Measurements from ENCODE around the gene TBPL1. TPM values are rescaled to one million over a fixed set of nuclear protein-coding genes. Genes with fewer than 3 reads are reported as not detected.

TBPL1 gene
- total RNA-seq, 3 donors from 2014 or later: 10.2 to 16.4 (median 15.4) TPM

DNA sequence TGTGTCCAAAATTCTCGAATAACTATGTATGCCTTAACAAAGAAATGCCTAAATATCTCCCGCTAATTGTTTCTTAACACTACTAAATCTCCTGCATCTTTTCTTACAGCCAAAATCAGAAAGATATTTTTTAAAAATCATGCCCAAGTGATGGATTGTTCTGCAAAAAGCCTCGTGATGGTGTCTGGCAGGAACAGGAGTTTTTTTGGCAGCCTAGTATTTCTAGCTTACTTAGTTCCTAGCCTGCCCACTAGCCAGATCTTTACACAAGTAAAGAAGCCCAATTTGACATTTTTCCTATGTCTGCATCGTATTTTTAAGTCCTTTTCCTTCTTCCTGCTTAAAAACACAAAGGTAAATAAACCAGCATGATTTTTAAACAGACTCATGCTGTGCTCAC lies 67.9 kb downstream of the TBPL1 start:
- TF ChIP-seq, protein P1, sequence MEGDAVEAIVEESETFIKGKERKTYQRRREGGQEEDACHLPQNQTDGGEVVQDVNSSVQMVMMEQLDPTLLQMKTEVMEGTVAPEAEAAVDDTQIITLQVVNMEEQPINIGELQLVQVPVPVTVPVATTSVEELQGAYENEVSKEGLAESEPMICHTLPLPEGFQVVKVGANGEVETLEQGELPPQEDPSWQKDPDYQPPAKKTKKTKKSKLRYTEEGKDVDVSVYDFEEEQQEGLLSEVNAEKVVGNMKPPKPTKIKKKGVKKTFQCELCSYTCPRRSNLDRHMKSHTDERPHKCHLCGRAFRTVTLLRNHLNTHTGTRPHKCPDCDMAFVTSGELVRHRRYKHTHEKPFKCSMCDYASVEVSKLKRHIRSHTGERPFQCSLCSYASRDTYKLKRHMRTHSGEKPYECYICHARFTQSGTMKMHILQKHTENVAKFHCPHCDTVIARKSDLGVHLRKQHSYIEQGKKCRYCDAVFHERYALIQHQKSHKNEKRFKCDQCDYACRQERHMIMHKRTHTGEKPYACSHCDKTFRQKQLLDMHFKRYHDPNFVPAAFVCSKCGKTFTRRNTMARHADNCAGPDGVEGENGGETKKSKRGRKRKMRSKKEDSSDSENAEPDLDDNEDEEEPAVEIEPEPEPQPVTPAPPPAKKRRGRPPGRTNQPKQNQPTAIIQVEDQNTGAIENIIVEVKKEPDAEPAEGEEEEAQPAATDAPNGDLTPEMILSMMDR (IDR thresholded peaks at IDR 0.05): no peak
- TF ChIP-seq POLR2AphosphoS5 (IDR thresholded peaks at IDR 0.05) (no peak), POLR2A (IDR thresholded peaks at IDR 0.05) (no peak)
- H3K4me1 ChIP-seq: no peaks in the 10 kb centered on the region
- no peaks in the 10 kb centered on the region for H3K9me3 ChIP-seq
- DNase-seq (ENCODE audit: low spot score in 2 of 2): no peak
- no peaks in the 10 kb centered on the region for H3K27me3 ChIP-seq
- intact Hi-C loops (cut with DNase I; ENCODE audit: low total_unique reads): no loop called here
- no peaks in the 10 kb centered on the region for H3K36me3 ChIP-seq
- H3K27ac ChIP-seq: no peak overlapping the region
- H3K4me3 ChIP-seq: no peak overlapping the region

- DNase-seq (ENCODE audit: low spot score in 2 of 2): no peak
- H3K27ac ChIP-seq: no peak overlapping the region
- intact Hi-C loops (cut with DNase I; ENCODE audit: low total_unique reads): no loop called here
- H3K36me3 ChIP-seq: no peaks in the 10 kb centered on the region
- no peak overlapping the region for H3K4me3 ChIP-seq
- H3K9me3 ChIP-seq: no peaks in the 10 kb centered on the region
- TF ChIP-seq POLR2A (IDR thresholded peaks at IDR 0.05) (no peak), POLR2AphosphoS5 (IDR thresholded peaks at IDR 0.05) (no peak)
- TF ChIP-seq, protein P1 (IDR thresholded peaks at IDR 0.05): no peak
- no peaks in the 10 kb centered on the region for H3K4me1 ChIP-seq
- H3K27me3 ChIP-seq: no peaks in the 10 kb centered on the region
These were observed 68.5 kb downstream of the TBPL1 start for GRCh38 chr6:134021396-134022122.

DNA sequence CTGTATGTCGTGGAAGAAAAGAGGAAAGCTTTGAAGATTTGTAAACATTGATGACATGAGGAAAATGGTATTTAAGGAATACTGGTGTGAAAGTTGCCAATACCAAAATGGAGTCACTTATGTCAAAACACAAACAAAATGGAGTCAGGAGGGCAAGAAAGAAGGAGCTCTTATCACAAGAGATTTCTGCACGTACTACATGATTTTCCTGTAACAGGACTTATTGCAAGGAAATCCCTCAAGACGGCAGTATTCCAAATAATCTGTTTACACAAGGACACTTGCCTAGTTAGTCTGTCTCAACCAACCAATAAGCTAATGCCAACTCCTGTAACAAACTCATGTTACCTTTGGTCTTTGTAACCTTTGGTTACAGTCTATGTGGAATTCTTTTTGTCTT lies 69.6 kb downstream of the TBPL1 start:
- intact Hi-C loops (cut with DNase I; ENCODE audit: low total_unique reads): no loop called here
- Histone ChIP-seq H3K27ac (no peak overlapping the region), H3K36me3 (no peaks in the 10 kb centered on the region), H3K27me3 (no peaks in the 10 kb centered on the region), H3K9me3 (no peaks in the 10 kb centered on the region), H3K4me3 (no peak overlapping the region), H3K4me1 (no peaks in the 10 kb centered on the region)
- DNase-seq (ENCODE audit: low spot score in 2 of 2): no peak
- TF ChIP-seq POLR2AphosphoS5 (IDR thresholded peaks at IDR 0.05) (no peak), POLR2A (IDR thresholded peaks at IDR 0.05) (no peak)
- TF ChIP-seq, protein P1 (IDR thresholded peaks at IDR 0.05): no peak

GRCh38 chr6:134026597-134026996 lies 73.6 kb downstream of the TBPL1 start:
- no peaks in the 10 kb centered on the region for H3K36me3 ChIP-seq
- H3K9me3 ChIP-seq: no peaks in the 10 kb centered on the region
- TF ChIP-seq, protein P1 (IDR thresholded peaks at IDR 0.05): no peak
- no peak for TF ChIP-seq POLR2A (IDR thresholded peaks at IDR 0.05)
- TF ChIP-seq POLR2AphosphoS5 (IDR thresholded peaks at IDR 0.05): no peak
- H3K27me3 ChIP-seq: no peaks in the 10 kb centered on the region
- H3K4me3 ChIP-seq: no peak overlapping the region
- H3K27ac ChIP-seq: no peak overlapping the region
- H3K4me1 ChIP-seq: no peaks in the 10 kb centered on the region
- no peak for DNase-seq (ENCODE audit: low spot score in 2 of 2)
- intact Hi-C loops (cut with DNase I; ENCODE audit: low total_unique reads): no loop called here

- no peaks in the 10 kb centered on the region for H3K36me3 ChIP-seq
- TF ChIP-seq POLR2A (IDR thresholded peaks at IDR 0.05): no peak
- no peak for TF ChIP-seq POLR2AphosphoS5 (IDR thresholded peaks at IDR 0.05)
- TF ChIP-seq, protein P1 (IDR thresholded peaks at IDR 0.05): no peak
- no peak overlapping the region for H3K27ac ChIP-seq
- H3K9me3 ChIP-seq: no peaks in the 10 kb centered on the region
- no peak overlapping the region for H3K4me3 ChIP-seq
- intact Hi-C loops (cut with DNase I; ENCODE audit: low total_unique reads): no loop called here
- no peaks in the 10 kb centered on the region for H3K4me1 ChIP-seq
- no peaks in the 10 kb centered on the region for H3K27me3 ChIP-seq
- no peak for DNase-seq (ENCODE audit: low spot score in 2 of 2)
These were observed 75.4 kb downstream of the TBPL1 start for GRCh38 chr6:134028438-134028837.

Data from breast epithelium (tissue), 4 donors.